MM.1S (cell line): ENCODE data around the gene HTR1D.

ENCODE experiments used
- EZH2 ChIP-seq: fragments of 300-600 bp; sonication (generic); optimal IDR thresholded peaks from 2 replicates; pipeline ENCODE3; 2017; ENCODE audit warnings: low read depth, mild to moderate bottlenecking, antibody characterized with exemption, low read length, mixed read lengths
- TF ChIP-seq, protein P1 (sequence below): fragments of 300-600 bp; sonication (generic); IDR thresholded peaks from 2 replicates; pipeline ENCODE4 v1.5.1; 2016; ENCODE audit warnings: antibody characterized with exemption, low read length, mixed read lengths

DNA sequence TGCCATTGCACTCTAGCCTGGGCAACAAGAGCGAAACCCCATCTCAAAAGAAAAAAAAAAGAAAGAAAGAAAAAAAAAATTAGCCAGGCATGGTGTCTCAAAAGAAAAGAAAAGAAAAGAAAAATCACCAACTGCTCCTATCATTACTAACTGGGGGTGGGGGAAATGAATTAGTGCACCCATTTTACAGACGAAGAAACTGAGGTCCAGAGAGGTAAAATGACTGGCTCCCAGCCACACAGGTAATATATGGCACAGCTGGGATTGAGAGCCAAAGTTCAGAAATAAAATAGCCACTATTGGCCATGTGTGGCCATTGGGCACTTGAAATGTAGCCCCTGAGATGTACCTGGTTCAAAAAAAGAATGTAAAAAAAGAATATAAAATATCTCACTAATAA is 8.8 kb downstream of the HTR1D start:
- TF ChIP-seq, protein P1, sequence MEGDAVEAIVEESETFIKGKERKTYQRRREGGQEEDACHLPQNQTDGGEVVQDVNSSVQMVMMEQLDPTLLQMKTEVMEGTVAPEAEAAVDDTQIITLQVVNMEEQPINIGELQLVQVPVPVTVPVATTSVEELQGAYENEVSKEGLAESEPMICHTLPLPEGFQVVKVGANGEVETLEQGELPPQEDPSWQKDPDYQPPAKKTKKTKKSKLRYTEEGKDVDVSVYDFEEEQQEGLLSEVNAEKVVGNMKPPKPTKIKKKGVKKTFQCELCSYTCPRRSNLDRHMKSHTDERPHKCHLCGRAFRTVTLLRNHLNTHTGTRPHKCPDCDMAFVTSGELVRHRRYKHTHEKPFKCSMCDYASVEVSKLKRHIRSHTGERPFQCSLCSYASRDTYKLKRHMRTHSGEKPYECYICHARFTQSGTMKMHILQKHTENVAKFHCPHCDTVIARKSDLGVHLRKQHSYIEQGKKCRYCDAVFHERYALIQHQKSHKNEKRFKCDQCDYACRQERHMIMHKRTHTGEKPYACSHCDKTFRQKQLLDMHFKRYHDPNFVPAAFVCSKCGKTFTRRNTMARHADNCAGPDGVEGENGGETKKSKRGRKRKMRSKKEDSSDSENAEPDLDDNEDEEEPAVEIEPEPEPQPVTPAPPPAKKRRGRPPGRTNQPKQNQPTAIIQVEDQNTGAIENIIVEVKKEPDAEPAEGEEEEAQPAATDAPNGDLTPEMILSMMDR: no peak
- no peak for TF ChIP-seq EZH2
